Parathyroid adenoma (tissue), 2 donors: Measurements from ENCODE around the gene RGS12.

ENCODE experiments used
- H2AFZ ChIP-seq: fragments of 300-600 bp; sonication (generic); one replicate; pipeline ENCODE4 v1.7.0; 2017; ENCODE audit warnings: antibody characterized with exemption, mild to moderate bottlenecking
- H3K27ac ChIP-seq: fragments of 300-600 bp; sonication (generic); one replicate; pipeline ENCODE4 v1.7.0; 2017
- H3K27me3 ChIP-seq: fragments of 300-600 bp; sonication (generic); one replicate; pipeline ENCODE4 v1.7.0; 2017; ENCODE audit warnings: low read length; ENCODE audit not compliant: control insufficient read depth, insufficient read depth
- H3K36me3 ChIP-seq: fragments of 300-600 bp; sonication (generic); one replicate; pipeline ENCODE4 v1.7.0; 2017; ENCODE audit warnings: low read length; ENCODE audit not compliant: control insufficient read depth, insufficient read depth
- H3K4me1 ChIP-seq: fragments of 300-600 bp; sonication (generic); one replicate; pipeline ENCODE4 v1.7.0; 2017; ENCODE audit warnings: control low read depth
- H3K4me2 ChIP-seq: fragments of 300-600 bp; sonication (generic); one replicate; pipeline ENCODE4 v1.7.0; 2017; ENCODE audit warnings: low read length
- H3K4me3 ChIP-seq: fragments of 300-600 bp; sonication (generic); one replicate; pipeline ENCODE4 v1.7.0; 2017; ENCODE audit warnings: low read depth, low read length
- H3K79me2 ChIP-seq: fragments of 300-600 bp; sonication (generic); one replicate; pipeline ENCODE4 v1.7.0; 2017; ENCODE audit warnings: control low read depth
- H3K9ac ChIP-seq: fragments of 300-600 bp; sonication (generic); one replicate; pipeline ENCODE4 v1.7.0; 2017; ENCODE audit warnings: mild to moderate bottlenecking
- H3K9me3 ChIP-seq: fragments of 300-600 bp; sonication (generic); one replicate; pipeline ENCODE4 v1.7.0; 2017; ENCODE audit warnings: low read length; ENCODE audit not compliant: control insufficient read depth
- CTCF ChIP-seq: fragments of 300-600 bp; sonication (generic); IDR thresholded peaks from one replicate; pipeline ENCODE4 v1.7.0; 2017; ENCODE audit warnings: antibody characterized with exemption, mild to moderate bottlenecking
- donor health status: primary hyperparathyroidism.

The RGS12 gene

DNA sequence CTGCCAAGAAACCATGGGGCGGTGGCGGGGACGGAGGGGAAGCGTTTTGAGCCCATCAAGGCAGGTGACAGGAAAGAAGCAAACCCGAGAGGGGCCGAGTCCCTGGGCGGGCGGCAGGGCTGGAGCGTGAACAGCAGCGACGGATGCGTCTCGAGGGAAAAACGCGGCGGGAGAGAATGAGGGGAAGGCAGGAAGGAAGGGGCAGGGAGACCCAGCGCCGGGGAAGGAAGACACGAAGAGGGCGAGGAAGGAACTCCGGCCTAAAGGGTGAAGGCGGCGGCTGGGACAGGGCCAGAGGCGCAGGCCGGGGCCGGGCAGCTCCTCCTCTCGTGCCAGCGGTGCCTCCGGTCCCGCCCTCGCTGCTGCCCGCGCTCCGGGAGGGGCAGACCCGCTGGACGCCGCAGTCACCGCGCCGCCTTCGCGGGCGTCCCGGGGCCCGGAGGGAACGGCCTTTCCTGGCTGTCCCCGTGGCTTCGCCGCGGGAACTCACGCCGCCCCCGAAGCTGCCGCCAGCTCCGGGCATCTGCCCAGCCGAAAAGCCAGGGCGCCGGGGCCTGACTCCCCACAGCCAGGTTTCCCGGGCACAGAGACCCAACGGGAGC lies 751 bp upstream of the RGS12 start:
- Histone ChIP-seq H3K4me1 (no peaks in the 10 kb centered on the region), H3K27ac (peak overlapping the region; percentile 86)
- TF ChIP-seq CTCF, result no peak

DNA sequence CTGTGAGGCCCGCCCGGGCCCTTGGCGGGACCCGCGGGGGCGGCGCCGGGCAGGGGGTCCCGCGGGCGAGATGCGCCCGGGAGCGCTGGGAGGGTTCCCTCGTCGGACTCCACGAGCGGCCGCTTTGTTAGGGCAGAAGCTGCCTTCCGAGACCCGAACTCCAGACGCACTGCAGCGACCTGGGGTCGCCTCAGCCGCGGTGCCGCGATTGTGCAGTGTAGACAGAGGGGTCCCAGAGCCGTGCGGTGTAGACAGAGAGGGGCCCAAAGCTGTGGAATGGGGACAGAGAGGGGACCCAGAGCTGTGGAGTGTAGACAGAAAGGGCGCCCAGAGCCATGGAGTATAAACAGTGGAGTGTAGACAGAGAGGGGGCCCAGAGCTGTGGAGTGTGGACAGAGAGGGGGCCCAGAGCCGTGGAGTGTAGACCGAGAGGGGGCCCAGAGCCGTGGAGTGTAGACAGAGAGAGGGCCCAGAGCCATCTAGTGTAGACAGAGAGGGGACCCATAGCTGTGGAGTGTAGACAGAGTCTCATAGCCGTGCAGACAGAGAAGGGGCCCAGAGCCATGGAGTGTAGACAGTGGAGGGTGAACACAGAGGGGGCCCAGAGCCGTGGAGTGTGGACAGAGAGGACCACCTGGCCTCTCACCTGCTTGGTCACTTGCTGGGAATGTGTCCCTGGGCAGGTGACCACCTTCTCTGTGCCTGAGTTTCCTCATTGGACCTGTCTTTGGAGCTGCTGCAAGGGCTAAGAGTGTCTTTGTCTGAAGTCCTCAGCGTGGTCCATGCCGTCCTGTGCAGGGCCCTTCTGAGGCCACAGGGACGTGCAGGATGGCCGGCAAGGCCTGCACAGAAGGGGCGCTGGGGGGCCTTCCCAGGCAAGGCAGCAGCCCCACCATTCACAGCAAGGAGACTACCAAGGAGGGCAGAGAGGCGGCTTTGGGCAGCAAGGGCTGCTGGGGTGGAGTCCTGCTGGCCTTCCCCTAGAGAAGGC lies 875 bp downstream of the RGS12 start:
- Histone ChIP-seq H3K4me3 (peak overlapping the region; percentile 50), H3K27me3 (no peaks in the 10 kb centered on the region), H3K79me2 (no peaks in the 10 kb centered on the region), H3K36me3 (no peaks in the 10 kb centered on the region), H2AFZ (peak overlapping the region; percentile 43), H3K4me1 (no peaks in the 10 kb centered on the region), H3K27ac (peak overlapping the region; percentile 2), H3K9ac (no peak overlapping the region), H3K4me2 (peak overlapping the region; percentile 49), H3K9me3 (no peaks in the 10 kb centered on the region)
- no peak for TF ChIP-seq CTCF

More for the DNA sequence above, 751 bp upstream of the RGS12 start:
- Histone ChIP-seq H3K79me2 (no peaks in the 10 kb centered on the region), H3K27me3 (no peaks in the 10 kb centered on the region), H3K36me3 (no peaks in the 10 kb centered on the region), H3K4me2 (peak overlapping the region; percentile 94), H3K9me3 (no peaks in the 10 kb centered on the region), H3K4me3 (peak overlapping the region; percentile 83), H2AFZ (peak overlapping the region; percentile 87), H3K9ac (peak overlapping the region; percentile 6)

GRCh38 chr4:3294401-3295241 lies 1.8 kb downstream of the RGS12 start:
- Histone ChIP-seq H3K9ac (no peak overlapping the region), H3K9me3 (no peaks in the 10 kb centered on the region), H3K27me3 (no peaks in the 10 kb centered on the region), H3K4me1 (no peaks in the 10 kb centered on the region), H3K36me3 (no peaks in the 10 kb centered on the region), H3K4me3 (no peak overlapping the region), H3K27ac (no peak overlapping the region), H3K4me2 (no peak overlapping the region), H2AFZ (no peak overlapping the region), H3K79me2 (no peaks in the 10 kb centered on the region)
- no peak for TF ChIP-seq CTCF

DNA sequence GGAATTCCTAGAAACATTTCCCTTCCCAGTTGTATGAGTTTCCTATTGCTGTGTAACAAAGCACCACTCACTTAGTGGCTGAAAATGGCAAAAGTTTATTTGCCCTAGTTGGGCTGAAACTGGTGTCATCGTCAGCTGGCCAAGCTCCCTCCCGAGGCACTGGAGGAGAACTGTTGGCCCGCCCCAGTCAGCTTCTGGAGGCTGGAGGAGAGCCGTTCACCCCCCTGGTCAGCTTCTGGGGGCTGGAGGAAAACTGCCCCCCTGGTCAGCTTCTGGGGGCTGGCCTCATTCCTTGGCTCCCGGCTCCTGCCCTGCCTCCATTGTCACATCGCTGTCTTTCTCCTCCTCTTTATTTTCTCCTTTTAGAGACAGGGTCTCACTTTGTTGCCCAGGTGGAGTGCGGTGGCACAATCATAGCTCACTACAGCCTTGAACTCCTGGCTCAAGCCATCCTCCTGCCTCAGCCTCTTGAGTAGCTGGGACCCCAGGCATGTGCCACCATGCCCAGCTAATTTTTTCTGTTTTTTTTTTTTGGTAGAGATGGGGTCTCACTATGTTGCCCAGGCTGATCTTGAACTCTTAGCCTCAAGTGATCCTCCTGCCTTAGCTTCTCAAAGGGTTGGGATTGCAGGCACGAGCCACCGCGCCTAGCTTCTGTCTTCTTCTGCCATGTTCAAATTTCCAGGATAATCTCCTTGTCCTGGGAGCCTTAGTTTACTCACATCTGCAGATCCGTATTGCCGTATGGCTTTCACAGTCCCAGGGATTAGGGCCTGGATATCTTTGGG lies 3.2 kb downstream of the RGS12 start:
- no peak for TF ChIP-seq CTCF
- H3K9me3 ChIP-seq, result no peaks in the 10 kb centered on the region
- H3K4me1 ChIP-seq, result no peaks in the 10 kb centered on the region
- no peak overlapping the region for H2AFZ ChIP-seq
- H3K4me2 ChIP-seq, result peak overlapping the region; percentile 53
- no peaks in the 10 kb centered on the region for H3K36me3 ChIP-seq
- no peaks in the 10 kb centered on the region for H3K79me2 ChIP-seq
- H3K27me3 ChIP-seq, result no peaks in the 10 kb centered on the region
- H3K27ac ChIP-seq, result no peak overlapping the region
- H3K4me3 ChIP-seq, result peak overlapping the region; percentile 13
- no peak overlapping the region for H3K9ac ChIP-seq
